ENCODE results near the gene KCNQ1. TPM values are rescaled to one million over a fixed set of nuclear protein-coding genes. Genes with fewer than 3 reads are reported as not detected.

KCNQ1 gene
- total RNA-seq, 6 donors from 2014 or later = 18.0 to 45.4 (median 32.7) TPM

GRCh38 chr11:2828585-2829330 is 383.9 kb downstream of the KCNQ1 start:
- Histone ChIP-seq H3K27me3 (no peaks in the 10 kb centered on the region), H3K9me3 (no peaks in the 10 kb centered on the region), H3K27ac (peak overlapping the region in 2 of 4 donors; percentile 36 to 42), H3K4me3 (no peak overlapping the region), H3K4me1 (peaks cover 28 to 54% (median 51%) of the 10 kb centered on the region in 4 donors), H3K36me3 (no peaks in the 10 kb centered on the region)
- TF ChIP-seq EP300 (IDR thresholded peaks at IDR 0.05) (no peak), CTCF (IDR thresholded peaks at IDR 0.05) (no peak), POLR2A (IDR thresholded peaks at IDR 0.05) (no peak), POLR2AphosphoS5 (IDR thresholded peaks at IDR 0.05) (no peak)
- no peak for ATAC-seq (ENCODE audit: low FRiP score in 2 of 2)
- DNase-seq = no peak
- whole genome bisulfite sequencing, 2 donors = 74 to 77% methylated on average over 4 of the region's 4 CpGs

GRCh38 chr11:2830030-2830812 is 385.4 kb downstream of the KCNQ1 start:
- Histone ChIP-seq H3K4me1 (peaks cover 18 to 41% (median 38%) of the 10 kb centered on the region in 4 donors), H3K27me3 (no peaks in the 10 kb centered on the region), H3K36me3 (no peaks in the 10 kb centered on the region), H3K4me3 (no peak overlapping the region), H3K9me3 (no peaks in the 10 kb centered on the region), H3K27ac (peak overlapping the region in 2 of 4 donors; percentile 48 to 50)
- 67 to 73% methylated on average over 5 to 8 of the region's 8 CpGs for WGBS, 2 donors
- TF ChIP-seq POLR2A (IDR thresholded peaks at IDR 0.05) (no peak), POLR2AphosphoS5 (IDR thresholded peaks at IDR 0.05) (peak in 1 of 2 donors; percentile 31)
- ATAC-seq (ENCODE audit: low FRiP score in 2 of 2) (no peak), DNase-seq (peak in 1 of 2 donors; percentile 33)

- H3K27ac ChIP-seq = peak overlapping the region in 2 of 4 donors; percentile 24 to 50
- 86 to 93% methylated on average over 5 to 8 of the region's 8 CpGs for WGBS, 2 donors
- DNase-seq = no peak
Measured at GRCh38 chr11:2830886-2831285, 386.1 kb downstream of the KCNQ1 start.

GRCh38 chr11:2831781-2832532 is 387.1 kb downstream of the KCNQ1 start:
- H3K27ac ChIP-seq = no peak overlapping the region
- no peaks in the 10 kb centered on the region for H3K9me3 ChIP-seq
- H3K36me3 ChIP-seq = no peaks in the 10 kb centered on the region
- H3K4me3 ChIP-seq = no peak overlapping the region
- H3K27me3 ChIP-seq = no peaks in the 10 kb centered on the region
- peaks cover 9 to 32% (median 29%) of the 10 kb centered on the region in 4 donors for H3K4me1 ChIP-seq
- ATAC-seq (ENCODE audit: low FRiP score in 2 of 2) = no peak
- no peak for TF ChIP-seq CTCF (IDR thresholded peaks at IDR 0.05)
- no peak for TF ChIP-seq POLR2A (IDR thresholded peaks at IDR 0.05)
- no peak for TF ChIP-seq POLR2AphosphoS5 (IDR thresholded peaks at IDR 0.05)
- no peak for TF ChIP-seq EP300 (IDR thresholded peaks at IDR 0.05)
- peak in 1 of 2 donors; percentile 27 for DNase-seq
- 88 to 92% methylated on average over 8 to 14 of the region's 14 CpGs for WGBS, 2 donors

More at GRCh38 chr11:2830886-2831285, 386.1 kb downstream of the KCNQ1 start:
- H3K27me3 ChIP-seq = no peaks in the 10 kb centered on the region
- no peak for ATAC-seq (ENCODE audit: low FRiP score in 2 of 2)
- TF ChIP-seq POLR2AphosphoS5 (IDR thresholded peaks at IDR 0.05) (no peak), POLR2A (IDR thresholded peaks at IDR 0.05) (no peak), EP300 (IDR thresholded peaks at IDR 0.05) (no peak), CTCF (IDR thresholded peaks at IDR 0.05) (no peak)
- H3K36me3 ChIP-seq = no peaks in the 10 kb centered on the region
- no peaks in the 10 kb centered on the region for H3K9me3 ChIP-seq
- H3K4me1 ChIP-seq = peaks cover 11 to 34% (median 31%) of the 10 kb centered on the region in 4 donors
- no peak overlapping the region for H3K4me3 ChIP-seq

All from upper lobe of left lung (tissue), 6 donors.